SW480 (cell line): ENCODE results near the gene KIF26A.
"Not testable (repeated sequence)": the region's sequence is repeated elsewhere in the genome, so short reads cannot be mapped to it uniquely, and the experiment has no call there.

Source experiments
- DNase-seq: peaks from one replicate; pipeline ENCODE4 v3.0.0-alpha.2; 2016; ENCODE audit warnings: low spot score

The KIF26A gene

DNA sequence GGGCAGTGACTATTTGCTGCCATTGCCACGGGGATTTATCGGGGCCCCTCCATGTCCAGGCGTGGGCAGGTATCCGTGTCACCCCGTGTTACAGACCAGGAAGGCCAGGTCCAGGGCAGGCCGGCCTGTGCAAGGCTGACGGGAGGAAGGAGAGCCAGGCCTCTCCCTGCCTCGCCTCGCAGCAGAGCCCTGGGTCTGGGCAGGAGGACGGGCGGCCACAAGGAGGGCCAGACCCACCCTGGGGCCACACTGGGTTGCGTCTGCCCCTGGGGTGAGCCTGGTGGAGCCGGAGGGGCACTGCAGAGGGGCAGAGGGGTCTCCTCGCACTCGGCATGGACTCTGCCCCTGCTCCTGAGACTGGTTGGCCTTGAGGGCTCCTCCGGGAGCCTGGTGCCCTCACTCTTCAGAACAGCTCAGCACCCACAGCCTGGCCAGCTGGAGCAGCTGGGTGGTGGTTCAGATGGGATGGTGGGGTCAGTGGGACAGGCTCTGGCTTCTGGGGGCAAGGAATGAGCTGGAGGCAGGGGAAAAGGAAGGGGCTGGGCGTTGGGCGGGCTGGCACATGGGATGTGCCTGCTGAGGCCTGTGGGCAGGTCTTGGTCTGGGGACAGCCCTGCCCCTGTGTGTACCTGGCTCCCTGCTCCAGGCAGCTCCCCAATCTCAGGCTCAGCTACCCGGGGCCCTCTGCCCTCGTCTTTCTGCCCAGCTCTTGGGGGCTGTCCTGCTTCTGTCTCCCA is 53.9 kb downstream of the KIF26A start:
- DNase-seq: no peak

DNA sequence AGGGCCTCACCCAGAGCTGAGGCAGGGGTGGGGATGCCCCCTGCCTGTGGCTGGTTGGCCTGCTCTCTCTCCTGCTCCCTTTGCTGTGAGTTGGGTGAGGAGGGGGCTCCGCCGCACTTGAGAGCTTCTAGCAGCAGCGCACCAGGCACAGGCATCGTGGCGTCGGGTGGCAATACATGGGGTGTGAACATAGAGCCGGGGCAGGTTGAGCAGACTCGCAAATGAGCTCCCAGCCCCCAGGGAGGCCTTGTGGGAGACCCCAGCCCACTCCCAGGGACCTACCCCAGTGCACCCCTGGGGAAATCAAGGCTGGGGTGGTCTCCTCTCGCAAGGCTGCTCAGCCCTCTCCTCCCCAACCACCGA is 54.5 kb downstream of the KIF26A start:
- no peak for DNase-seq

GRCh38 chr14:104194016-104194415 is 55.6 kb downstream of the KIF26A start:
- no peak for DNase-seq

- no peak for DNase-seq
Measured at GRCh38 chr14:104194716-104195115, 56.3 kb downstream of the KIF26A start.

GRCh38 chr14:104195361-104195760 is 57.0 kb downstream of the KIF26A start:
- DNase-seq: no peak

DNA sequence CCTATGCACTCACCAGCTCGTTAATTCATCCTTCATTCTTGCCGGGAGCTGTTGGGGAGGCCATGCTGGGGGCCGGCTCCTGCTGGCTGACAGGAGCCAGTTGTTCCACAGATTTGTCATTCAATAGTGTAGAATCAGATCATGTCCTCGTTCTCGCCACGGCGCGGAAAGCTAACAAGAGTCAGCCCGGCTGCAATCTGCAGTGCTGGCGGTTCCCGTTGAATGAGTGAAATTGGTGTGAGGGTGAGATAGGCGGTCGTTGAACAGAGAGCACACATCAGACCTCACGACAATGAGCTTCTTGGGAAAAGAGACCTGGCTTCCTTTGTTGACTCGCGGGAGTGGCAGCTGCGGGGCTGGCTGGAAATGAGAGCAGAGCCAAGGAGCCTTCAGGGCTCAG is 57.5 kb downstream of the KIF26A start:
- DNase-seq: no peak

DNA sequence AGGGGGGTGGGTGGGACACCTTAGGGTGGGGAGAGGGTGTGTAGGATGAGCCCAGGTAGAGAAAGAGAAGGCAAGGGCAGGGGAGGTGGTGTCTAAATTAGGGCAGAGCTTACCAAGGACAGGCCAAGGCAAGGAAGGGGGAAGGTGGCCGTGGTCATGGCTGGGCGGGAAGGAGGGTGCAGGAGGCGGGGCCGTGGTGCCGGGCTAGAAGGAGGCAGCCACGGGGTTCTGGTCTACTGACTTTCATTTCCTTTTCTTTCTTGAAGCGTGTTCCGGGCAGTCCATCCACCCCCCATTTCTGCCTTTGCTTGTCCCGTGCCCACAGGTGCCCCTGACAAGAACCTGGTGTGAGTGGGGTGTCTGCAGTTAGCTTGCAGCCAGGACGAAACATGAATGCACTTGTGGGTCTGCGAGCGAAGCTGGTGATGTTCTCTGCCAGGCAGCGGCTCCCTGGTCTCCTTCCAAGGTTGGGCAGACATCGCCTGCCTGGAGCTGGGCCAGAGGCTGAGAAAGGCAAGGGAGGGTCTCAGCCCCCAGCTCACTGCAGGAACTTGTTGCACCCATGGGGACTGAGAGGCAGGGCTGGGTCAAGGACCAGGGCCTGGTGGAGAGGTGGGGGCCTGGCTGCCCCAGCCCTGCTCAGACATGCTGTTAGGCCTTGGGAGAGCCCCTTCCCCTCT is 58.2 kb downstream of the KIF26A start:
- DNase-seq: no peak

GRCh38 chr14:104197449-104198247 is 59.3 kb downstream of the KIF26A start:
- no peak for DNase-seq

- no peak for DNase-seq
Measured at GRCh38 chr14:104199266-104199895, 61.0 kb downstream of the KIF26A start.

DNA sequence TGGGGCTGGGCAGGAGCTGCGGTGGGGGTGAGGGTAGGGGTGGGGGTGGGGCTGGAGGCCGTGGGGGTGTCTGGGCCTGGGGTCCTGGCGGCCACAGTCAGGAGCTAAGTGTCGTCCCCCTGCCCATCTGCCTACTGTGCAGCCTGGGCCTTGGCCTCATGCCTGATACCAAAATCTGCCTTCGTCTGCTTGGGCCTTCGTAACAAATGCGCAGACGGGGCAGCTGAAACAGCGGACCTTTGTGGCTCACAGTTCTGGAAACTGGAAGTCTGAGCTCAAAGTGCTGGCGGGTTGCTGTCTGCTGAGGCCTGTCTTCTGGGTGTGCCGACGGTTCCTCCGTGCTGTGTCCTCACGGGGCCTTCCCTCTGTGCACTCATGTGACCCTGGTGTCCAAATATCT is 61.7 kb downstream of the KIF26A start:
- no peak for DNase-seq

- no peak for DNase-seq
Measured at GRCh38 chr14:104200591-104200990, 62.2 kb downstream of the KIF26A start.

GRCh38 chr14:104201063-104201462 is 62.7 kb downstream of the KIF26A start:
- no peak for DNase-seq

GRCh38 chr14:104201496-104201895 is 63.1 kb downstream of the KIF26A start:
- DNase-seq: no peak

GRCh38 chr14:104202259-104203070 is 64.1 kb downstream of the KIF26A start:
- no peak for DNase-seq

GRCh38 chr14:104203071-104203425 is 64.7 kb downstream of the KIF26A start:
- no peak for DNase-seq

DNA sequence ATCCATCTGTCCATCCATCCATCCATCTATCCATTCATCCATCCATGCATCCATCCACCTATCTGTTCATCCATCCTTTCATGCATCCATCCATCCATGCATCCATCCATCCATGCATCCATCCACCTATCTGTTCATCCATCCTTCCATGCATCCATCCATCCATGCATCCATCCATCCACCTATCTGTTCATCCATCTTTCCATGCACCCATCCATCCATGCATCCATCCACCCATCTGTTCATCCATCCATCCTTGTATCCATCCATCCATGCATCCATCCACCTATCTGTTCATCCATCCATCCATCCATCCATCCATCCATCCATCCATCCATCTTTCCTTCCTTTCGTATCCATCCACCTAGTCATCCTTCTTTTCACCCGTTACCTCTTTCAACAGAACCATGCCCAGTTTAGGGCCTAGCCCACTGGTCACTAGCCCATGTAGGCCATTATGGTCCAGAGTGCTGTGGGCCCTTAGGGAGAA is 66.3 kb downstream of the KIF26A start:
- DNase-seq: no peak

DNA sequence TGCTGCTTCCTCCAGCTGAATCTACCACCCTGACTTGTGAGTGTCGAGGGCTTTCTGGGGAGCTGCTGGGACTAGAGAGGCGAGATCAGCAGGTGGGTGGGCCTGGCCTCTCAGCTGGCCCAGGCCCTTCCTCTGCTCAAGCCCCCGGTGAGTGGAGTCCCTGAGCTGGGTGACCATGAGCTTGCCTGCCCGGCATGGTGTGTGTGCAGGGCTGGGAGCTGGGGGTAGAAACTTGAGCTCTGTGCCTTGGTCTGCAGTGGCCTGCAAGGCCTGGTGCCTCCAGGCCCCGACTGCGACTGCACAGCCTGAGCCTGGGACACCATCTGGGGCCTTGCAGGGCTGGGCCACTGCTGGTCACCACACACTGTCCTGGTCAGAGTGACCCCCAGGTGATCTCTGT is 67.4 kb downstream of the KIF26A start:
- no peak for DNase-seq

- peak; percentile 93 for DNase-seq
Measured at GRCh38 chr14:104206281-104206904, 68.0 kb downstream of the KIF26A start.

DNA sequence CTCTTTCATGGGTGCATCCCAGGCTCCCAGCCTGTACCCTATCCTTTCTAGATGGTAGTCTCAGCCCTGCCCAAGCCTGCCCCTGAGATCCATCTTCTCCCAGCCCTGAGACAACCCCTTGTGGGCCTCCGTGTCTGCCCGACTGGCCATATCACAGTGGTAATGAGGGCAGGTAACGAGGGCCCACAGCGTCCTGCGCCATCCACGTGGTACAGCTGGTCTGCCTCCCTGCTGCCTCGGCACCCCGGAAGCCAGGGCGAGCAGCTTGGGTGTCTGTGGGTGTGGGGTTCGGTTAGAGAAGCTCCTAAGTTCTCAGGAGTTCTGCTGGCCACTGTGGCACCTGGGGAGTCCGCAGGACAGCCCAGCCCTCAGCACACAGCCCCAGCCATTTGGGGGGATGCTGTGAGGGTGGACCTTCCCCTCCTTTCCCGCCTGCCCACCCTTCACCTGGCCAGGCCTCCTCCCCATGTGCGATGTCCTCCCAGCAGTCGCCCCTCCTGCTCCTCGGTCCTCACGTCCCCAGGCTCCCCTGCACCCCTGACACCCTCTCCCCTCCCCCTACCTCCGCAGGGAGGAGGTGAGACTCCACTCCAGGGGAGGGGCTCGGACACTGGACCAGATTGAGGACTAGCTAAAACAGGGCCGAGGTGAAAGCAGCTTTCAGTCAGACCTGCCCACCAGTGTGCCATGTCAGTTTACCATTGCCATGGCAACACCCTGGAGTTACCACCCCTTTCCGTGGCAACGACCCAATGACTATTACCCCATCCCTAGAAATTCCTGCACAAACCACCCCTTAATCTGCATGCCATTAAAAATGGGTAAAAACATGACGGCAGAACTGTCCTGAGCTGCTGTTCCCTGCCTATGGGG is 69.0 kb downstream of the KIF26A start:
- no peak for DNase-seq

DNA sequence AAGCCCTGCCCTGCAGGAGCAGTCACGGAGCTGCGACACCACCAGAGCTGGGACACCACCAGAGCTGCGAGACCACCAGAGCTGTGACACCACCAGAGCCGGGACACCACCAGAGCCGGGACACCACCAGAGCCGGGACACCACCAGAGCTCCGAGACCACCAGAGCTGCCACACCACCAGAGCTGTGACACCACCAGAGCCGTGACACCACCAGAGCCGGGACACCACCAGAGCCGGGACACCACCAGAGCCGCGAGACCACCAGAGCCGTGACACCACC is 69.6 kb downstream of the KIF26A start:
- DNase-seq: not testable (repeated sequence)
